SK-N-SH treated with all-trans-retinoic acid at 6 μM for 48 hours (cell line): ENCODE data around the gene CNTFR.

Experiments used
- ATAC-seq: fragments of 200-7000 bp; cut with Tn5 transposase; 3 replicates; pipeline ENCODE4 v1.9.1; 2020; ENCODE audit warnings: mild to moderate bottlenecking, moderate library complexity
- ARNTL ChIP-seq: fragments of 450-650 bp; formaldehyde crosslinking; IDR thresholded peaks from 2 replicates; pipeline ENCODE4 v1.5.0; 2020; ENCODE audit warnings: low read depth, mild to moderate bottlenecking, moderate library complexity, borderline replicate concordance
- BACH2 ChIP-seq: fragments of 250-450 bp; sonication (Bioruptor Pico); IDR thresholded peaks from 2 replicates; pipeline ENCODE4 v1.9.0; 2021; ENCODE audit warnings: mild to moderate bottlenecking, borderline replicate concordance
- CSDC2 ChIP-seq: fragments of 250-450 bp; sonication (Bioruptor Pico); IDR thresholded peaks from 2 replicates; pipeline ENCODE4 v1.5.0; 2020; ENCODE audit warnings: mild to moderate bottlenecking, moderate library complexity
- ESRRG ChIP-seq: fragments of 250-450 bp; sonication (Bioruptor Pico); IDR thresholded peaks from 2 replicates; pipeline ENCODE4 v1.6.1; 2021; ENCODE audit warnings: mild to moderate bottlenecking
- GLIS3 ChIP-seq: fragments of 250-450 bp; sonication (Bioruptor Pico); IDR thresholded peaks from 2 replicates; pipeline ENCODE4 v1.5.0; 2020; ENCODE audit warnings: mild to moderate bottlenecking, moderate library complexity
- ISL1 ChIP-seq: fragments of 250-450 bp; sonication (Bioruptor Pico); IDR thresholded peaks from 2 replicates; pipeline ENCODE4 v2.1.2; 2022; ENCODE audit warnings: mild to moderate bottlenecking, moderate library complexity
- OSR1 ChIP-seq: fragments of 250-450 bp; sonication (Bioruptor Pico); IDR thresholded peaks from 2 replicates; pipeline ENCODE4 v1.8.0; 2022; ENCODE audit warnings: moderate library complexity, mild to moderate bottlenecking, inconsistent platforms
- PPARA ChIP-seq: fragments of 250-450 bp; sonication (Bioruptor Pico); IDR thresholded peaks from 2 replicates; pipeline ENCODE4 v1.5.0; 2020; ENCODE audit warnings: mild to moderate bottlenecking, borderline replicate concordance
- RARB ChIP-seq: fragments of 250-450 bp; sonication (Bioruptor Pico); IDR thresholded peaks from 2 replicates; pipeline ENCODE4 v1.8.0; 2021; ENCODE audit warnings: mild to moderate bottlenecking, moderate library complexity
- SNAI2 ChIP-seq: fragments of 250-450 bp; sonication (Bioruptor Pico); IDR thresholded peaks from 2 replicates; pipeline ENCODE4 v1.5.0; 2020; ENCODE audit warnings: mild to moderate bottlenecking, moderate library complexity
- TCF4 ChIP-seq: fragments of 250-450 bp; sonication (Bioruptor Pico); IDR thresholded peaks from 2 replicates; pipeline ENCODE4 v1.8.0; 2021; ENCODE audit warnings: mild to moderate bottlenecking, moderate library complexity, borderline replicate concordance
- TOX ChIP-seq: fragments of 250-450 bp; sonication (Bioruptor Pico); IDR thresholded peaks from 2 replicates; pipeline ENCODE4 v1.8.0; 2021; ENCODE audit warnings: mild to moderate bottlenecking, moderate library complexity, borderline replicate concordance
- ZFP3 ChIP-seq: fragments of 250-450 bp; sonication (Bioruptor Pico); IDR thresholded peaks from 2 replicates; pipeline ENCODE4 v1.5.0; 2020; ENCODE audit warnings: mild to moderate bottlenecking, moderate library complexity
- ZFP30 ChIP-seq: fragments of 450-650 bp; formaldehyde crosslinking; IDR thresholded peaks from 2 replicates; pipeline ENCODE4 v1.5.0; 2022; ENCODE audit warnings: mild to moderate bottlenecking, moderate library complexity
- ZNF565 ChIP-seq: fragments of 450-650 bp; formaldehyde crosslinking; conservative IDR thresholded peaks from 2 replicates; pipeline ENCODE4 v1.5.0; 2020; ENCODE audit warnings: low read depth, mild to moderate bottlenecking, moderate library complexity
- ZNF70 ChIP-seq: fragments of 450-650 bp; formaldehyde crosslinking; IDR thresholded peaks from 2 replicates; pipeline ENCODE4 v1.5.0; 2020; ENCODE audit warnings: mild to moderate bottlenecking, moderate library complexity
- TF ChIP-seq, protein P1 (sequence below): fragments of 250-450 bp; sonication (Bioruptor Pico); IDR thresholded peaks from 2 replicates; pipeline ENCODE4 v1.5.1; 2020; ENCODE audit warnings: low read depth, mild to moderate bottlenecking, moderate library complexity
- TF ChIP-seq, protein P2 (sequence below): fragments of 250-450 bp; sonication (Bioruptor Pico); IDR thresholded peaks from 2 replicates; pipeline ENCODE4 v1.5.0; 2020; ENCODE audit warnings: mild to moderate bottlenecking, moderate library complexity
- TF ChIP-seq, protein P3 (sequence below): fragments of 250-450 bp; sonication (Bioruptor Pico); IDR thresholded peaks from 2 replicates; pipeline ENCODE4 v1.5.1; 2021; ENCODE audit warnings: mild to moderate bottlenecking, moderate library complexity
- TF ChIP-seq, protein P4 (sequence below): fragments of 250-450 bp; sonication (Bioruptor Pico); IDR thresholded peaks from 2 replicates; pipeline ENCODE4 v1.8.0; 2020; ENCODE audit warnings: mild to moderate bottlenecking, moderate library complexity, borderline replicate concordance

CNTFR gene

DNA sequence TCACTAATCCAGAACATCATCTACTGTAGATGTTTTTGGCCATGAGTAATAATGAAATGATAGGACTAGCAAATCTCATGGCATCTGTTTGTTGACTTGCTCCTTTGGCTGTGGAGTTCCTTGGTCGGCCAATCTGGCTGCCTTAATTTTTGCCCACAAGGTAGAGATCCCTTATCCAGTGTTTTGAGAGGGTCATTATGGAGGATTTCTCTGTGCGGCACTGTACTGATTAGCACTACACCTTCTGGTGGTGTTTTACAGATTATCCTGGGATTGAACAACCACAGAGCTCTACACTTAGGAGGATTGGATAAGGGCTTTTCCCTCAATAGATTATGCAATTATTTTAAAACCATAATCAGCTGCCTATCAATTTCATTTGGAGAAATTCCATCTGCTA is 63.5 kb downstream of the CNTFR start:
- no peak for TF ChIP-seq SNAI2 (CRISPR knock-in tag)
- no peak for TF ChIP-seq ESRRG (CRISPR knock-in tag)
- no peak for TF ChIP-seq TOX (CRISPR knock-in tag)
- no peak for TF ChIP-seq ZNF565 (CRISPR knock-in tag)
- no peak for ATAC-seq

DNA sequence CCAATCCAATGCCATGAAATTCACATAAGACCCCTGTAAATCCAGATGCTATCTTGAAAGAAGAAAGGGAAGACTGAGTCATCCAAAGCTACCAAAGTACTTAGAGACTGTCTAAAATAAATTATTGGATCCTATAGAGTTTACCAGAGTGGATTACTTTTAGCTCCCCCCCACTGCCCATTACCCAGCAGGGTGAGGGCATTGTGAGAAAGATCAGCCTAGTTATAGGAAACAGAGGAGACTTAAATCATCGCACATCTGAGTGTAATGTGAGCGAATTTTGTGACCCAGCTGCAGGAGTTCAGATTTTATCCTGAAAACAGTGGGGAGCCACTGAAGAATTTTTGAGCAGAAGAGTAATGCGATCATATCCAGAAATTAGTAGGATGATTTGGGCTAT is 65.2 kb downstream of the CNTFR start:
- ATAC-seq, result no peak
- TF ChIP-seq ISL1 (CRISPR knock-in tag), result no peak
- no peak for TF ChIP-seq GLIS3 (CRISPR knock-in tag)
- TF ChIP-seq TCF4, result no peak
- TF ChIP-seq, protein P1, sequence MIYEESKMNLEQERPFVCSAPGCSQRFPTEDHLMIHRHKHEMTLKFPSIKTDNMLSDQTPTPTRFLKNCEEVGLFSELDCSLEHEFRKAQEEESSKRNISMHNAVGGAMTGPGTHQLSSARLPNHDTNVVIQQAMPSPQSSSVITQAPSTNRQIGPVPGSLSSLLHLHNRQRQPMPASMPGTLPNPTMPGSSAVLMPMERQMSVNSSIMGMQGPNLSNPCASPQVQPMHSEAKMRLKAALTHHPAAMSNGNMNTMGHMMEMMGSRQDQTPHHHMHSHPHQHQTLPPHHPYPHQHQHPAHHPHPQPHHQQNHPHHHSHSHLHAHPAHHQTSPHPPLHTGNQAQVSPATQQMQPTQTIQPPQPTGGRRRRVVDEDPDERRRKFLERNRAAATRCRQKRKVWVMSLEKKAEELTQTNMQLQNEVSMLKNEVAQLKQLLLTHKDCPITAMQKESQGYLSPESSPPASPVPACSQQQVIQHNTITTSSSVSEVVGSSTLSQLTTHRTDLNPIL (CRISPR knock-in tag), result no peak
- no peak for TF ChIP-seq ARNTL (CRISPR knock-in tag)
- TF ChIP-seq SNAI2 (CRISPR knock-in tag), result no peak
- TF ChIP-seq, protein P2, sequence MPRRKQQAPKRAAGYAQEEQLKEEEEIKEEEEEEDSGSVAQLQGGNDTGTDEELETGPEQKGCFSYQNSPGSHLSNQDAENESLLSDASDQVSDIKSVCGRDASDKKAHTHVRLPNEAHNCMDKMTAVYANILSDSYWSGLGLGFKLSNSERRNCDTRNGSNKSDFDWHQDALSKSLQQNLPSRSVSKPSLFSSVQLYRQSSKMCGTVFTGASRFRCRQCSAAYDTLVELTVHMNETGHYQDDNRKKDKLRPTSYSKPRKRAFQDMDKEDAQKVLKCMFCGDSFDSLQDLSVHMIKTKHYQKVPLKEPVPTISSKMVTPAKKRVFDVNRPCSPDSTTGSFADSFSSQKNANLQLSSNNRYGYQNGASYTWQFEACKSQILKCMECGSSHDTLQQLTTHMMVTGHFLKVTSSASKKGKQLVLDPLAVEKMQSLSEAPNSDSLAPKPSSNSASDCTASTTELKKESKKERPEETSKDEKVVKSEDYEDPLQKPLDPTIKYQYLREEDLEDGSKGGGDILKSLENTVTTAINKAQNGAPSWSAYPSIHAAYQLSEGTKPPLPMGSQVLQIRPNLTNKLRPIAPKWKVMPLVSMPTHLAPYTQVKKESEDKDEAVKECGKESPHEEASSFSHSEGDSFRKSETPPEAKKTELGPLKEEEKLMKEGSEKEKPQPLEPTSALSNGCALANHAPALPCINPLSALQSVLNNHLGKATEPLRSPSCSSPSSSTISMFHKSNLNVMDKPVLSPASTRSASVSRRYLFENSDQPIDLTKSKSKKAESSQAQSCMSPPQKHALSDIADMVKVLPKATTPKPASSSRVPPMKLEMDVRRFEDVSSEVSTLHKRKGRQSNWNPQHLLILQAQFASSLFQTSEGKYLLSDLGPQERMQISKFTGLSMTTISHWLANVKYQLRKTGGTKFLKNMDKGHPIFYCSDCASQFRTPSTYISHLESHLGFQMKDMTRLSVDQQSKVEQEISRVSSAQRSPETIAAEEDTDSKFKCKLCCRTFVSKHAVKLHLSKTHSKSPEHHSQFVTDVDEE, result no peak
- TF ChIP-seq ZNF565 (CRISPR knock-in tag), result no peak
- TF ChIP-seq, protein P3, sequence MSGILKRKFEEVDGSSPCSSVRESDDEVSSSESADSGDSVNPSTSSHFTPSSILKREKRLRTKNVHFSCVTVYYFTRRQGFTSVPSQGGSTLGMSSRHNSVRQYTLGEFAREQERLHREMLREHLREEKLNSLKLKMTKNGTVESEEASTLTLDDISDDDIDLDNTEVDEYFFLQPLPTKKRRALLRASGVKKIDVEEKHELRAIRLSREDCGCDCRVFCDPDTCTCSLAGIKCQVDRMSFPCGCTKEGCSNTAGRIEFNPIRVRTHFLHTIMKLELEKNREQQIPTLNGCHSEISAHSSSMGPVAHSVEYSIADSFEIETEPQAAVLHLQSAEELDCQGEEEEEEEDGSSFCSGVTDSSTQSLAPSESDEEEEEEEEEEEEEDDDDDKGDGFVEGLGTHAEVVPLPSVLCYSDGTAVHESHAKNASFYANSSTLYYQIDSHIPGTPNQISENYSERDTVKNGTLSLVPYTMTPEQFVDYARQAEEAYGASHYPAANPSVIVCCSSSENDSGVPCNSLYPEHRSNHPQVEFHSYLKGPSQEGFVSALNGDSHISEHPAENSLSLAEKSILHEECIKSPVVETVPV (CRISPR knock-in tag), result no peak
- no peak for TF ChIP-seq RARB (CRISPR knock-in tag)
- TF ChIP-seq ZFP3 (CRISPR knock-in tag), result no peak
- no peak for TF ChIP-seq ESRRG (CRISPR knock-in tag)
- no peak for TF ChIP-seq ZFP30
- TF ChIP-seq BACH2 (CRISPR knock-in tag), result no peak
- TF ChIP-seq CSDC2 (CRISPR knock-in tag), result no peak
- no peak for TF ChIP-seq PPARA (CRISPR knock-in tag)
- TF ChIP-seq TOX (CRISPR knock-in tag), result no peak
- TF ChIP-seq, protein P4, sequence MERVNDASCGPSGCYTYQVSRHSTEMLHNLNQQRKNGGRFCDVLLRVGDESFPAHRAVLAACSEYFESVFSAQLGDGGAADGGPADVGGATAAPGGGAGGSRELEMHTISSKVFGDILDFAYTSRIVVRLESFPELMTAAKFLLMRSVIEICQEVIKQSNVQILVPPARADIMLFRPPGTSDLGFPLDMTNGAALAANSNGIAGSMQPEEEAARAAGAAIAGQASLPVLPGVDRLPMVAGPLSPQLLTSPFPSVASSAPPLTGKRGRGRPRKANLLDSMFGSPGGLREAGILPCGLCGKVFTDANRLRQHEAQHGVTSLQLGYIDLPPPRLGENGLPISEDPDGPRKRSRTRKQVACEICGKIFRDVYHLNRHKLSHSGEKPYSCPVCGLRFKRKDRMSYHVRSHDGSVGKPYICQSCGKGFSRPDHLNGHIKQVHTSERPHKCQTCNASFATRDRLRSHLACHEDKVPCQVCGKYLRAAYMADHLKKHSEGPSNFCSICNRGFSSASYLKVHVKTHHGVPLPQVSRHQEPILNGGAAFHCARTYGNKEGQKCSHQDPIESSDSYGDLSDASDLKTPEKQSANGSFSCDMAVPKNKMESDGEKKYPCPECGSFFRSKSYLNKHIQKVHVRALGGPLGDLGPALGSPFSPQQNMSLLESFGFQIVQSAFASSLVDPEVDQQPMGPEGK (CRISPR knock-in tag), result no peak
- no peak for TF ChIP-seq OSR1

DNA sequence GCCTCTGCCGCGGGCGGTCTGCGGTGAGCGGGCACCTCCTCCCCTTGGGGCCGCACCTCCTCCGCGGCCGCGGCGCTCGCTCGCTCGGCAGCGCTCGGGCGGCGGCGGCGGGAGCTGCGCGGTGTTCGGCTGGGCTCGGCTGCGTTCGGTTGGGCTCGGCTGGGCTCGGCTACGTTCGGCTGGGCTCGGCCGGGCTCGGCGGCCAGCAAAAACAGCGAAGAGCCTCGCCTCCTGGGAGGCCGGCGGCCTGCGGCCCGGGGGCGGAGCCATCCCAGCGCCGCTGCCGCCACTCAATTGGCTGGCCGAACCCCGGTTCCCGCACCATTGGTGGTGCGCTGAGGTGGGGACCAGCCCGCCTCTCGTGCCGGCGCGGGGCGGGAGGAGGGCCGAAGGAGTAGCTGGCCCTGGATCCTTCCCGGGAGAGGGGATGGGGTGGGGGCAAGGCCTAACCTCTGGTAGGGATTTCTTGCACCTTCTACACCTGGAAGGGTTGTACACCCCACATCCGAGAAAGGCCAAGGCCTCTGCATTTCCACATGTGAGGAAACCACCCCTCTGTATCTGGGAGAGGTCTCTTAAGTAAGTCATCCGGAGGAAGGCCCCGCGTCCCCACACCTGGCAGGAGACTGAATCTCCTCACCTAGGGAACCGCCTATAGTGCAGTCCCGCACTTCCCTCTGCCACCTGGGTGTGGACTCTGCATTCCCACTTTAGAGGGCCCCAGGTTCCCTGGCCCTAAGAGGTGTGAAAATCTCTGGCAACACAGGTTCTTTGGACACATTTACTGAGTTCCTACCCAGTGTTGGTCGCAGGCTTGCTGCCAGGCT is 66.3 kb downstream of the CNTFR start, which contains the start of gene ENHO:
Gene ENHO, minus strand, starts transcription at position 20 of the 827 bp plus-strand sequence. CDS start 1,295 bp downstream, outside the sequence.
- ATAC-seq, result peak; percentile 98
- TF ChIP-seq ZNF70 (CRISPR knock-in tag), result no peak
- no peak for TF ChIP-seq ESRRG (CRISPR knock-in tag)
- TF ChIP-seq ZFP3 (CRISPR knock-in tag), result no peak
- TF ChIP-seq, protein P2, result no peak
- no peak for TF ChIP-seq SNAI2 (CRISPR knock-in tag)
- TF ChIP-seq OSR1, result no peak
- TF ChIP-seq TOX (CRISPR knock-in tag), result no peak
- no peak for TF ChIP-seq BACH2 (CRISPR knock-in tag)
- TF ChIP-seq, all 23 proteins: peak for 0
